Measurements from ENCODE around the gene GGT5.
"Not testable (repeated sequence)": the region's sequence is repeated elsewhere in the genome, so short reads cannot be mapped to it uniquely, and the experiment has no call there.

GGT5 gene

DNA sequence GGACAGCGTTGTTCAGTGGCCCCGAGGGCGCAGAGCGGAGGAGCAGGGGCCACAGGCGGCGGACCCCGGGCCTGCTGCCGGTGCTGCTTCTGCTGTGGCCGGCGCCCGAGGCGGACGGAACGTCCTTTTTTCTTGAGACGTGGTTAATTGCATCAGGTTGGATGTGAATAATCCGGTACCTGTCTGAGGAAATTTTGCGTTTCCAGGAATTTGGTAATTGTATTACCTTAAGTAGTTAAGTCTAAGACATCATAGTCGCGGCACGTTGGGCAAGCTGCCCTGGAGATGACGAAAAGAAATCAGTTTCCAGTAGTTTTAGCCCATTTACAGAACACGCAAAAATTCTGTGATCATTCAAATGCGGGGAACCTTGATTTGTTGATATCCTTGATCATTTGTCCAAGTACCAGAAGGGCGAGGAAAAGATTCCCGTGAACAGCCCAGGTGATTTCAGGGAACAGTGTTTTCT lies 26.5 kb upstream of the GGT5 start:
- Histone ChIP-seq H3K9me2 (replicated peaks; ENCODE audit: insufficient read depth, low read length) (no peaks in the 10 kb centered on the region), H3K9me3 (replicated peaks; ENCODE audit: insufficient read depth, low read length) (no peaks in the 10 kb centered on the region), H4K20me1 (ENCODE audit: insufficient read depth, low read length) (0 out of 2 replicates have a peak, but pooled peaks cover 4% of the 10 kb centered on the region), H3K27me3 (replicated peaks; ENCODE audit: insufficient read depth, low read length) (no peaks in the 10 kb centered on the region), H3K79me2 (ENCODE audit: low read length) (peaks cover 48% of the 10 kb centered on the region), H3F3A (ENCODE audit: insufficient read depth, low read length) (peaks cover 21% of the 10 kb centered on the region), H3K9ac (ENCODE audit: low read length) (peak overlapping the region; percentile 84), H3K4me2 (ENCODE audit: low read depth, low read length) (peak overlapping the region; percentile 76), H3K4me3 (ENCODE audit: low read length) (peak overlapping the region; percentile 87), H3K36me3 (replicated peaks; ENCODE audit: insufficient read depth, low read length) (no peaks in the 10 kb centered on the region), H3K4me1 (ENCODE audit: low read length) (peaks cover 8% of the 10 kb centered on the region; the same call in 1 of the 2 replicates), H3K27ac (ENCODE audit: low read length) (peak overlapping the region; percentile 69; the same call in 1 of the 2 replicates), H2AFZ (ENCODE audit: low read length) (peak overlapping the region; percentile 84)
- no peak for DNase-seq
- TF ChIP-seq EZH2phosphoT487 (IDR thresholded peaks at IDR 0.05; ENCODE audit: low read length) (no peak), EZH2 (optimal IDR thresholded peaks at IDR 0.05; ENCODE audit: low read depth, low read length) (no peak)
- TF ChIP-seq, protein P1, sequence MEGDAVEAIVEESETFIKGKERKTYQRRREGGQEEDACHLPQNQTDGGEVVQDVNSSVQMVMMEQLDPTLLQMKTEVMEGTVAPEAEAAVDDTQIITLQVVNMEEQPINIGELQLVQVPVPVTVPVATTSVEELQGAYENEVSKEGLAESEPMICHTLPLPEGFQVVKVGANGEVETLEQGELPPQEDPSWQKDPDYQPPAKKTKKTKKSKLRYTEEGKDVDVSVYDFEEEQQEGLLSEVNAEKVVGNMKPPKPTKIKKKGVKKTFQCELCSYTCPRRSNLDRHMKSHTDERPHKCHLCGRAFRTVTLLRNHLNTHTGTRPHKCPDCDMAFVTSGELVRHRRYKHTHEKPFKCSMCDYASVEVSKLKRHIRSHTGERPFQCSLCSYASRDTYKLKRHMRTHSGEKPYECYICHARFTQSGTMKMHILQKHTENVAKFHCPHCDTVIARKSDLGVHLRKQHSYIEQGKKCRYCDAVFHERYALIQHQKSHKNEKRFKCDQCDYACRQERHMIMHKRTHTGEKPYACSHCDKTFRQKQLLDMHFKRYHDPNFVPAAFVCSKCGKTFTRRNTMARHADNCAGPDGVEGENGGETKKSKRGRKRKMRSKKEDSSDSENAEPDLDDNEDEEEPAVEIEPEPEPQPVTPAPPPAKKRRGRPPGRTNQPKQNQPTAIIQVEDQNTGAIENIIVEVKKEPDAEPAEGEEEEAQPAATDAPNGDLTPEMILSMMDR (IDR thresholded peaks at IDR 0.05; ENCODE audit: low read length), result no peak

DNA sequence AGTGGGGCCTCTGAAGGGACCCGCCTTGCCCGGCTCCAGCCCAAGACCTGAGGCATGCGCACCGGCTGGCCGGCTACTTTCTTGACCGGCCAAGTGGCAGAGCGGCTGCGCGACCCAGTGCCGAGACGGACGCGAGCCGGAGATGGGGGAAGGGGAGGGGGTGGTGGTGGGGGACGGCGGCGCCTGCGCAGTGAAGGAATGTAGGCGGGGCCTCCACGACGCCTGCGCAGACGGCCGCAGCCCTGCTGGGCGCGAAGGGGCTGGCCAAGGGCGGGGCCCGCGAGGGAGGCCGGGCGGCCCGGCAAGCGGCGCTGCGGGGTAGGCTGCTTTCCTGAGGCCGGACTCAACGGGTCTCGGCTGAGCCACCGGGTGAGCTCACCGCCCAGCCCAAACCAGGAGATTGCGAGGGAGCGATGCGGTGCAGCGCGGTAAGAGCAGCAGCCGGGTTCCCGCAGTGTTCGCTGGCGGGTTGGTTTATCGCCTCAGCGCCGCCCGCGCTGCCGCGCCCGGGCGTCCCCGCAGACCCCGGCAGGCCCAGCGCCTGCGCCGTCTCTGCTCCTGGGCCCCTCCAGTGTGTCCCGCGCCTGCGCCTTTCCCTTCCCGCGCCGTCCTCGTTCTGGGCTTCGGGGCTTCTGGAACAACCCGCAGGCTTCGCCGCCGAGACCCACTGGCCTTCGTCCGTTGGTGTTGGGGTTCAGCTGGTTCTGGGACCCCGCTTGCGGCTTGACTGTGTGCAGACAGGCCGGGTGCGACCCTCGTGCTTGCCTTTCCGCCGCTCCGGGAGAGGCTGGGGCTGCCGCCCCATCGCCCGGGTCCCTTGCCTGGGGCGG lies 25.9 kb upstream of the GGT5 start, which contains the start of gene SPECC1L:
Gene SPECC1L (plus strand): TSS at position 276 of the 830 bp plus-strand sequence. CDS start 31,401 bp downstream, outside the sequence.
- Histone ChIP-seq H3K9me2 (replicated peaks; ENCODE audit: insufficient read depth, low read length) (no peaks in the 10 kb centered on the region), H3K79me2 (ENCODE audit: low read length) (peaks cover 41% of the 10 kb centered on the region), H3K4me2 (ENCODE audit: low read depth, low read length) (peak within 1 kb of the TSS; percentile 76), H3K27me3 (replicated peaks; ENCODE audit: insufficient read depth, low read length) (no peaks in the 10 kb centered on the region), H3K4me1 (ENCODE audit: low read length) (peaks cover 12% of the 10 kb centered on the region; the same call in 1 of the 2 replicates), H2AFZ (ENCODE audit: low read length) (peak within 1 kb of the TSS; percentile 96), H4K20me1 (ENCODE audit: insufficient read depth, low read length) (0 out of 2 replicates have a peak, but pooled peaks cover 4% of the 10 kb centered on the region), H3K36me3 (replicated peaks; ENCODE audit: insufficient read depth, low read length) (no peaks in the 10 kb centered on the region), H3F3A (ENCODE audit: insufficient read depth, low read length) (peaks cover 21% of the 10 kb centered on the region), H3K27ac (ENCODE audit: low read length) (peak within 1 kb of the TSS; percentile 69; the same call in 1 of the 2 replicates), H3K4me3 (ENCODE audit: low read length) (peak within 1 kb of the TSS; percentile 87), H3K9me3 (replicated peaks; ENCODE audit: insufficient read depth, low read length) (no peaks in the 10 kb centered on the region), H3K9ac (ENCODE audit: low read length) (peak within 1 kb of the TSS; percentile 84)
- peak; percentile 91 for DNase-seq
- TF ChIP-seq, protein P1 (IDR thresholded peaks at IDR 0.05; ENCODE audit: low read length), result no peak
- TF ChIP-seq EZH2phosphoT487 (IDR thresholded peaks at IDR 0.05; ENCODE audit: low read length), result no peak
- TF ChIP-seq EZH2 (optimal IDR thresholded peaks at IDR 0.05; ENCODE audit: low read depth, low read length), result no peak

DNA sequence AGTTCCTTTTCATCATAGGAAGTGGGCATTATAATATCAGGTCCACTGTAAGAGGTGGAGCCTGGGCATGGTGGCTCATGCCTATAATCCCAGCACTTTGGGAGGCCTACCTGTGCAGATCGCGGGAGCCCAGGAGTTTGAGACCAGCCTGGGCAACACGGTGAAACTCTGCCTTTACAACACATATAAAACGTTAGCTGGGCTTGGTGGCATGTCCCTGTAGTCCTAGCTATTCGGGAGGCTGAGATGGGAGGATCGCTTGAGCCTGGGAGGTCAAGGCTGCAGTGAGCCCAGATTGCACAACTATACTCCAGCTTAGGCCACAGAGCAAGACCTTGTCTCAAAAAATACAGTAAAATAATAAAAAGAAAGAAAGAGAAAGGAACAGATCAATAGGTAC lies 21.6 kb upstream of the GGT5 start:
- not testable (repeated sequence) for H3F3A ChIP-seq (ENCODE audit: insufficient read depth, low read length); H3K79me2 ChIP-seq (ENCODE audit: low read length); H3K9ac ChIP-seq (ENCODE audit: low read length); H2AFZ ChIP-seq (ENCODE audit: low read length); H3K4me3 ChIP-seq (ENCODE audit: low read length); DNase-seq; H3K4me1 ChIP-seq (ENCODE audit: low read length); H3K9me2 ChIP-seq (replicated peaks; ENCODE audit: insufficient read depth, low read length); H3K27ac ChIP-seq (ENCODE audit: low read length); H3K27me3 ChIP-seq (replicated peaks; ENCODE audit: insufficient read depth, low read length); H4K20me1 ChIP-seq (ENCODE audit: insufficient read depth, low read length); H3K4me2 ChIP-seq (ENCODE audit: low read depth, low read length); H3K9me3 ChIP-seq (replicated peaks; ENCODE audit: insufficient read depth, low read length); H3K36me3 ChIP-seq (replicated peaks; ENCODE audit: insufficient read depth, low read length)

All from MM.1S (cell line).